ENCODE measurements around the gene CHST11. TPM values are rescaled to one million over a fixed set of nuclear protein-coding genes. Genes with fewer than 3 reads are reported as not detected.

The CHST11 gene
- total and polyA plus RNA-seq, 4 donors = 0.57 to 11.1 (median 3.7) TPM

- no peak overlapping the region for H3K4me3 ChIP-seq (ENCODE audit: low read depth in 1 of 3, low read length in 3 of 3)
- TF ChIP-seq ATF3 (IDR thresholded peaks at IDR 0.05) (no peak), GABPA (IDR thresholded peaks at IDR 0.05 in 1 of 2, conservative IDR thresholded peaks at IDR 0.05 in 1 of 2) (no peak), RXRA (IDR thresholded peaks at IDR 0.05) (no peak), RAD21 (IDR thresholded peaks at IDR 0.05) (no peak), HNF4A (conservative IDR thresholded peaks at IDR 0.05) (no peak), NR2F2 (IDR thresholded peaks at IDR 0.05) (no peak), MAX (IDR thresholded peaks at IDR 0.05) (no peak), SP1 (IDR thresholded peaks at IDR 0.05) (no peak), HNF4G (IDR thresholded peaks at IDR 0.05) (no peak), CTCF (IDR thresholded peaks at IDR 0.05; ENCODE audit: low read depth, low read length, missing input control) (no peak), ZBTB33 (IDR thresholded peaks at IDR 0.05) (no peak), EGR1 (IDR thresholded peaks at IDR 0.05; ENCODE audit: low read depth in 2 of 2) (no peak), FOXA1 (IDR thresholded peaks at IDR 0.05) (no peak), JUND (IDR thresholded peaks at IDR 0.05) (no peak)
- 73% methylated on average over 8 of the region's 8 CpGs for WGBS
Measured at GRCh38 chr12:104764225-104765091, 307.7 kb downstream of the CHST11 start.

GRCh38 chr12:104767261-104767660 is 310.5 kb downstream of the CHST11 start:
- Histone ChIP-seq H3K36me3 (ENCODE audit: control insufficient read depth in 4 of 4, insufficient read depth in 3 of 4, low read depth in 1 of 4, low read length in 3 of 4) (no peaks in the 10 kb centered on the region), H3K9ac (ENCODE audit: low read depth in 1 of 2, low read length in 2 of 2) (no peak overlapping the region), H3K4me1 (ENCODE audit: control insufficient read depth in 4 of 4, insufficient read depth in 4 of 4, low read length in 3 of 4) (no peaks in the 10 kb centered on the region), H3K27me3 (ENCODE audit: control insufficient read depth in 4 of 4, insufficient read depth in 4 of 4, low read length in 3 of 4) (no peaks in the 10 kb centered on the region), H3K9me3 (ENCODE audit: control insufficient read depth in 4 of 4, low read length in 3 of 4) (peaks cover 0 to 3% (median 0%) of the 10 kb centered on the region in 4 donors), H3K27ac (ENCODE audit: low read depth in 1 of 2, low read length in 2 of 2) (no peak overlapping the region), H3K4me3 (ENCODE audit: low read depth in 1 of 3, low read length in 3 of 3) (no peak overlapping the region)
- no peak for TF ChIP-seq ZBTB33 (IDR thresholded peaks at IDR 0.05)
- no peak for DNase-seq (ENCODE audit: low spot score)
- WGBS = 95% methylated on average over 3 of the region's 3 CpGs

More at GRCh38 chr12:104764225-104765091, 307.7 kb downstream of the CHST11 start:
- Histone ChIP-seq H3K27me3 (ENCODE audit: control insufficient read depth in 4 of 4, insufficient read depth in 4 of 4, low read length in 3 of 4) (no peaks in the 10 kb centered on the region), H3K4me1 (ENCODE audit: control insufficient read depth in 4 of 4, insufficient read depth in 4 of 4, low read length in 3 of 4) (no peaks in the 10 kb centered on the region), H3K9me3 (ENCODE audit: control insufficient read depth in 4 of 4, low read length in 3 of 4) (no peaks in the 10 kb centered on the region), H3K36me3 (ENCODE audit: control insufficient read depth in 4 of 4, insufficient read depth in 3 of 4, low read depth in 1 of 4, low read length in 3 of 4) (no peaks in the 10 kb centered on the region), H3K9ac (ENCODE audit: low read depth in 1 of 2, low read length in 2 of 2) (no peak overlapping the region), H3K27ac (ENCODE audit: low read depth in 1 of 2, low read length in 2 of 2) (no peak overlapping the region)
- no peak for DNase-seq (ENCODE audit: low spot score)

Measured in liver (tissue), 9 donors.